ENCODE results near the gene JAKMIP2.

The JAKMIP2 gene

DNA sequence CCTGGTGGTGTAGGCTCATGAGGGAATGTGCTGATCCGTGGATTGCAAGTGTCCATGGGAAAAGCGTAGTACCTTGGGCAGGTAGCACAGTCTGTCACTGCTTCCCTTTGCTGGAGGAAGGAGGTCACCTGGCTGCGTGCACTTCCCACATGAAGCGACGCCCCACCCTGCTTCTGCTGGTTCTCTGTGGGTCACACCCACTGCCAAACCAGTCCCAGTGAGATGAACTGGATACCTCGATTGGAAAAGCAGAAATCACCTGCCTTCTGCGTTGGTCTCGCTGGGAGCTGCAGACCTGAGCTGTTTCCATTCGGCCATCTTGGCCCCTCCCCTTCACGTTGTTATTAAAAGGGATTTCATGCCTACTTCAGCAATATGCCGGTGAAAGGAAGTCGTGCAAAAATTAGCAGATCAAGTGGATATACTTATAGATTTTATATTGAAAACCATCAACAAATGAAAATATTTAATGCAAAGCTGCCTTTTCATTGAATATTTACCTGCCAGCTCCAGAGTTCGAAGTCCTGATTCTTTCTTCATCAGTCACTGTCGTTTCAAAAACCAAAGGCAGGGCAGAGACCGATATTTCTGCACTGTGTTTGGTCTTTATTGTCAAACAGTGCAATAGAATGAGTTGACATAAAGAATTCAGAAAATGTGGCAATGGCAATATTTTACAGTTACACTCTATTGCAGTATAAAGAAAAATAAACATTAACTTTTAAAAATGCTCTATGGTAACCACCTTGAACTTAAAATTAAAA lies 123.2 kb downstream of the JAKMIP2 start:
- H4K5ac ChIP-seq (ENCODE audit: low read length), result no peak overlapping the region
- no peak for DNase-seq
- no CpG with 5 or more reads among the region's 15 CpGs for WGBS (ENCODE audit: extremely low coverage, insufficient coverage, low lambda C conversion rate)
- no peaks in the 10 kb centered on the region for H3K36me3 ChIP-seq (ENCODE audit: control insufficient read depth, insufficient read depth, low read length)
- no peak overlapping the region for H3K56ac ChIP-seq (ENCODE audit: low read length)
- no peak overlapping the region for H2BK15ac ChIP-seq (replicated peaks; ENCODE audit: low read depth)
- H3K27ac ChIP-seq (ENCODE audit: low read depth, low read length), result no peak overlapping the region
- no peak overlapping the region for H3K18ac ChIP-seq (ENCODE audit: low read length)
- H3K4me3 ChIP-seq (ENCODE audit: low read length), result no peak overlapping the region
- H2BK5ac ChIP-seq (ENCODE audit: low read length), result no peak overlapping the region
- peaks cover 2% of the 10 kb centered on the region for H3K4me1 ChIP-seq (ENCODE audit: control insufficient read depth, low read depth, low read length)
- H3K27me3 ChIP-seq (ENCODE audit: insufficient read depth, low read length, poor library complexity), result no peaks in the 10 kb centered on the region
- H3K4me2 ChIP-seq (ENCODE audit: low read length), result no peak overlapping the region
- no peak overlapping the region for H4K8ac ChIP-seq (ENCODE audit: low read depth, low read length)
- H3K79me2 ChIP-seq (ENCODE audit: control insufficient read depth, insufficient read depth, low read length), result no peaks in the 10 kb centered on the region
- no peak overlapping the region for H3K9ac ChIP-seq (ENCODE audit: low read length)
- no peak overlapping the region for H3K4ac ChIP-seq (ENCODE audit: low read depth, low read length)
- no peaks in the 10 kb centered on the region for H3K79me1 ChIP-seq (ENCODE audit: low read length)
- H2BK120ac ChIP-seq (ENCODE audit: low read depth, low read length), result no peak overlapping the region
- peak overlapping the region; percentile 66 for H3K23ac ChIP-seq (ENCODE audit: low read length)
- H2AK5ac ChIP-seq (ENCODE audit: low read length), result no peak overlapping the region

DNA sequence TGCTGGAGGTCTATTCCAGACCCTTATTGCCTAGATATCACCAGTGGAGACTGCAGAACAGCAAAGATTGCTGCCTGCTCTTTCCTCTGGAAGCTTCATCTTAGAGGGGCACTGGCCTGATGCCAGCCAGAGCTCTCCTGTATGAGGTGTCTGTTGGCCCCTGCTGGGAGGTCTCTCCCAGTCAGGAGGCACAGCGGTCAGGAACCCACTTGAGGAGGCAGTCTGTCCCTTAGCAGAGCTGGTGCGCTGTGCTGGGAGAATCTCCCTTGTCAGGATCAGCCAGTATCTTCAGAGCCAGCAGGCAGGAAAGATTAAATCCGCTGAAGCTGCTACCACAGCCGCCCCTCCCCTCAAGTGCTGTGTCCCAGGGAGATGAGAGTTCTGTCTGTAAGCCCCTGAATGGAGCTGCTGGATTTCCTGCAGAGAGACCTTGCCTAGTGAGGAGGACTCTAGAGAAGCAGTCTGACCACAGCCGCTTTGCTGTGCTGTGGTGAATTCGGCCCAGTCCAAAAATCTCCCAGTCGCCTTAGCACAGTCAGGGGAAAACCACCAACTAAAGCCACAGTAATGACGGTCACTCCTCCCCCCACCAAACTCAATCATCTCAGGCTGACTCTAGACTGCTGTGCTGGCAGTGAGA lies 124.1 kb downstream of the JAKMIP2 start:
- no peaks in the 10 kb centered on the region for H3K79me2 ChIP-seq (ENCODE audit: control insufficient read depth, insufficient read depth, low read length)
- H2BK120ac ChIP-seq (ENCODE audit: low read depth, low read length), result no peak overlapping the region
- no peak overlapping the region for H2BK15ac ChIP-seq (replicated peaks; ENCODE audit: low read depth)
- DNase-seq, result peak; percentile 73
- no peak overlapping the region for H2AK5ac ChIP-seq (ENCODE audit: low read length)
- H3K4ac ChIP-seq (ENCODE audit: low read depth, low read length), result no peak overlapping the region
- H3K4me1 ChIP-seq (ENCODE audit: control insufficient read depth, low read depth, low read length), result peaks cover 2% of the 10 kb centered on the region
- no peak overlapping the region for H3K9ac ChIP-seq (ENCODE audit: low read length)
- H3K23ac ChIP-seq (ENCODE audit: low read length), result no peak overlapping the region
- H3K4me3 ChIP-seq (ENCODE audit: low read length), result no peak overlapping the region
- no peak overlapping the region for H3K4me2 ChIP-seq (ENCODE audit: low read length)
- no peaks in the 10 kb centered on the region for H3K36me3 ChIP-seq (ENCODE audit: control insufficient read depth, insufficient read depth, low read length)
- no peaks in the 10 kb centered on the region for H3K79me1 ChIP-seq (ENCODE audit: low read length)
- H3K27ac ChIP-seq (ENCODE audit: low read depth, low read length), result no peak overlapping the region
- no peaks in the 10 kb centered on the region for H3K27me3 ChIP-seq (ENCODE audit: insufficient read depth, low read length, poor library complexity)
- no peak overlapping the region for H3K56ac ChIP-seq (ENCODE audit: low read length)
- no peak overlapping the region for H4K5ac ChIP-seq (ENCODE audit: low read length)
- no peak overlapping the region for H4K8ac ChIP-seq (ENCODE audit: low read depth, low read length)
- no peak overlapping the region for H3K18ac ChIP-seq (ENCODE audit: low read length)
- WGBS (ENCODE audit: extremely low coverage, insufficient coverage, low lambda C conversion rate), result no CpG with 5 or more reads among the region's 8 CpGs
- H2BK5ac ChIP-seq (ENCODE audit: low read length), result no peak overlapping the region

DNA sequence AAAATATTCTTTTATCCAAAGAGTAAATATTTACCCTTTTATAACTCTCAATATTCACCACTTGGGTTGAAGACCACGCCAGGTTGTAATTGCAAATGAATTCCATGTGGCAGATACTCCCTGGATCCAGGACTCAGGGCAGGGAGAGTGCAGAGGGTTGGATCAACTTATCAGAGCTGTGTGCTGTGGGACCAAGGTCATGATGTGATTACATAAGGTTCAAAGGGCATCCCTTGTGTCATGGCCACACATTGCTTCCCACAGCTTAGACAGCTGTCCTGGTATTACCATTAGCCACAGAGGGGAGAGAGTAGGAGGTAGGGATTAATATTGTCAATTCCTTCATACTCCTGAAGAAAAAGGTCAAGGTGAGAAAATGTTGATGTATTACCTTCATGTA lies 133.9 kb downstream of the JAKMIP2 start:
- Histone ChIP-seq H2BK120ac (ENCODE audit: low read depth, low read length) (no peak overlapping the region), H3K18ac (ENCODE audit: low read length) (no peak overlapping the region), H4K5ac (ENCODE audit: low read length) (no peak overlapping the region), H3K23ac (ENCODE audit: low read length) (no peak overlapping the region), H3K36me3 (ENCODE audit: control insufficient read depth, insufficient read depth, low read length) (no peaks in the 10 kb centered on the region), H3K56ac (ENCODE audit: low read length) (no peak overlapping the region), H3K9ac (ENCODE audit: low read length) (no peak overlapping the region), H3K27ac (ENCODE audit: low read depth, low read length) (no peak overlapping the region), H3K4me1 (ENCODE audit: control insufficient read depth, low read depth, low read length) (no peaks in the 10 kb centered on the region), H2BK5ac (ENCODE audit: low read length) (no peak overlapping the region), H3K4ac (ENCODE audit: low read depth, low read length) (no peak overlapping the region), H4K8ac (ENCODE audit: low read depth, low read length) (no peak overlapping the region), H3K27me3 (ENCODE audit: insufficient read depth, low read length, poor library complexity) (no peaks in the 10 kb centered on the region), H3K4me2 (ENCODE audit: low read length) (no peak overlapping the region), H3K79me1 (ENCODE audit: low read length) (no peaks in the 10 kb centered on the region), H3K79me2 (ENCODE audit: control insufficient read depth, insufficient read depth, low read length) (no peaks in the 10 kb centered on the region), H2BK15ac (replicated peaks; ENCODE audit: low read depth) (no peak overlapping the region), H2AK5ac (ENCODE audit: low read length) (no peak overlapping the region), H3K4me3 (ENCODE audit: low read length) (no peak overlapping the region)
- WGBS (ENCODE audit: extremely low coverage, insufficient coverage, low lambda C conversion rate), result no CpG with 5 or more reads among the region's 1 CpG
- no peak for DNase-seq

- H2BK5ac ChIP-seq (ENCODE audit: low read length), result no peak overlapping the region
- no peak overlapping the region for H3K23ac ChIP-seq (ENCODE audit: low read length)
- H3K4ac ChIP-seq (ENCODE audit: low read depth, low read length), result no peak overlapping the region
- H3K36me3 ChIP-seq (ENCODE audit: control insufficient read depth, insufficient read depth, low read length), result no peaks in the 10 kb centered on the region
- DNase-seq, result no peak
- no peak overlapping the region for H4K8ac ChIP-seq (ENCODE audit: low read depth, low read length)
- no peak overlapping the region for H2BK120ac ChIP-seq (ENCODE audit: low read depth, low read length)
- no peak overlapping the region for H3K56ac ChIP-seq (ENCODE audit: low read length)
- H3K18ac ChIP-seq (ENCODE audit: low read length), result no peak overlapping the region
- H3K9ac ChIP-seq (ENCODE audit: low read length), result no peak overlapping the region
- H3K4me1 ChIP-seq (ENCODE audit: control insufficient read depth, low read depth, low read length), result no peaks in the 10 kb centered on the region
- H3K27me3 ChIP-seq (ENCODE audit: insufficient read depth, low read length, poor library complexity), result no peaks in the 10 kb centered on the region
- H3K27ac ChIP-seq (ENCODE audit: low read depth, low read length), result no peak overlapping the region
- no peaks in the 10 kb centered on the region for H3K79me1 ChIP-seq (ENCODE audit: low read length)
- WGBS (ENCODE audit: extremely low coverage, insufficient coverage, low lambda C conversion rate), result no CpG with 5 or more reads among the region's 11 CpGs
- H3K4me2 ChIP-seq (ENCODE audit: low read length), result no peak overlapping the region
- no peak overlapping the region for H4K5ac ChIP-seq (ENCODE audit: low read length)
- no peak overlapping the region for H3K4me3 ChIP-seq (ENCODE audit: low read length)
- no peak overlapping the region for H2BK15ac ChIP-seq (replicated peaks; ENCODE audit: low read depth)
- no peaks in the 10 kb centered on the region for H3K79me2 ChIP-seq (ENCODE audit: control insufficient read depth, insufficient read depth, low read length)
- H2AK5ac ChIP-seq (ENCODE audit: low read length), result no peak overlapping the region
These were observed 137.3 kb downstream of the JAKMIP2 start for GRCh38 chr5:147645197-147645596.

- H3K4me3 ChIP-seq (ENCODE audit: low read length), result no peak overlapping the region
- no peaks in the 10 kb centered on the region for H3K27me3 ChIP-seq (ENCODE audit: insufficient read depth, low read length, poor library complexity)
- H2BK5ac ChIP-seq (ENCODE audit: low read length), result no peak overlapping the region
- WGBS (ENCODE audit: extremely low coverage, insufficient coverage, low lambda C conversion rate), result no CpG with 5 or more reads among the region's 1 CpG
- H3K27ac ChIP-seq (ENCODE audit: low read depth, low read length), result no peak overlapping the region
- no peaks in the 10 kb centered on the region for H3K36me3 ChIP-seq (ENCODE audit: control insufficient read depth, insufficient read depth, low read length)
- H3K79me2 ChIP-seq (ENCODE audit: control insufficient read depth, insufficient read depth, low read length), result no peaks in the 10 kb centered on the region
- no peak overlapping the region for H3K9ac ChIP-seq (ENCODE audit: low read length)
- no peaks in the 10 kb centered on the region for H3K79me1 ChIP-seq (ENCODE audit: low read length)
- H3K4ac ChIP-seq (ENCODE audit: low read depth, low read length), result no peak overlapping the region
- no peak overlapping the region for H4K5ac ChIP-seq (ENCODE audit: low read length)
- H2BK15ac ChIP-seq (replicated peaks; ENCODE audit: low read depth), result no peak overlapping the region
- no peak overlapping the region for H3K23ac ChIP-seq (ENCODE audit: low read length)
- no peak overlapping the region for H2BK120ac ChIP-seq (ENCODE audit: low read depth, low read length)
- H4K8ac ChIP-seq (ENCODE audit: low read depth, low read length), result no peak overlapping the region
- no peak for DNase-seq
- no peak overlapping the region for H3K4me2 ChIP-seq (ENCODE audit: low read length)
- no peak overlapping the region for H2AK5ac ChIP-seq (ENCODE audit: low read length)
- no peaks in the 10 kb centered on the region for H3K4me1 ChIP-seq (ENCODE audit: control insufficient read depth, low read depth, low read length)
- no peak overlapping the region for H3K18ac ChIP-seq (ENCODE audit: low read length)
- no peak overlapping the region for H3K56ac ChIP-seq (ENCODE audit: low read length)
These were observed 138.1 kb downstream of the JAKMIP2 start for GRCh38 chr5:147644460-147644859.
